K562 (cell line): ENCODE data around the gene DPY19L3. TPM values are rescaled to one million over a fixed set of nuclear protein-coding genes. Genes with fewer than 3 reads are reported as not detected.

Experiments used
- EP400 ChIP-seq: fragments of 450-650 bp; IDR thresholded peaks from 2 replicates; pipeline ENCODE4 v1.6.1; 2017; ENCODE audit warnings: antibody characterized with exemption, mild to moderate bottlenecking, moderate library complexity
- FOSL1 ChIP-seq: fragments of 200-800 bp; sonication (Bioruptor generic); conservative IDR thresholded peaks from 2 replicates; pipeline ENCODE4 v1.6.1; 2016; ENCODE audit warnings: missing genetic modification characterization, missing compliant biosample characterization
- GATAD2B ChIP-seq: fragments of 450-650 bp; IDR thresholded peaks from 2 replicates; pipeline ENCODE4 v1.6.1; 2017; ENCODE audit warnings: mild to moderate bottlenecking, borderline replicate concordance
- MAX ChIP-seq: sonication (generic); formaldehyde crosslinking; IDR thresholded peaks from 2 replicates; pipeline ENCODE4 v1.9.0; 2022; ENCODE audit warnings: mild to moderate bottlenecking, missing genetic modification reagents
- MGA ChIP-seq: fragments of 450-650 bp; IDR thresholded peaks from 2 replicates; pipeline ENCODE4 v1.6.1; 2016; ENCODE audit warnings: mild to moderate bottlenecking, moderate library complexity
- polyA plus RNA-seq, 8 experiments: library from polyadenylated mRNA; depleted of rRNA in 4 of 8; stranded (reverse) in 5 of 8; unstranded in 3 of 8; fragments of >200 nt; fragmentation: Nextera tagmentation in 2 of 8; fragmentation: Illumina TruSeq in 1 of 8; extraction: Ambion mirVana in 2 of 8; extraction: Trizol in 1 of 8; gene quantifications; 2 replicates each; pipeline versions ENCODE4 v1.2.1 to v1.2.3, GENCODE V29; 2011 to 2014; ENCODE audit warnings: inconsistent platforms in 1 of 8, missing spikeins in 1 of 8
- total RNA-seq, 7 experiments: library from RNA; depleted of rRNA in 6 of 7; stranded (reverse); fragments of >200 nt in 6 of 7; fragmentation: Illumina TruSeq in 2 of 7; extraction: Trizol in 2 of 7; gene quantifications; 2 replicates each; pipeline versions ENCODE4 v1.2.1 to v1.2.3, GENCODE V29; 2011 to 2021; ENCODE audit warnings: low replicate concordance in 1 of 7

The DPY19L3 gene
- total and polyA plus RNA-seq, 9 of the 15 experiments (the other 6 are each of a cell fraction or from before 2014, with no cell fraction given), result 4.7 to 39.2 (median 22.0) TPM

GRCh38 chr19:32416749-32417456 lies 11.3 kb downstream of the DPY19L3 start (continued):
- TF ChIP-seq MGA (peak; percentile 68), FOSL1 (tag) (0 out of 2 replicates have a peak, but pooled peaks have one; percentile 36), GATAD2B (no peak), EP400 (peak; percentile 19; the same call in 1 of the 2 replicates), MAX (peak; percentile 37; the same call in 1 of the 2 replicates)
